Fibroblast of villous mesenchyme (primary cell): Measurements from ENCODE around the gene MACROD1. TPM values are rescaled to one million over a fixed set of nuclear protein-coding genes. Genes with fewer than 3 reads are reported as not detected.

Source experiments
- DNase-seq: peaks from one replicate; pipeline ENCODE4 v3.0.0-alpha.2; 2010; ENCODE audit warnings: low read depth
- H3K4me3 ChIP-seq: 2 replicates; pipeline ENCODE4 v1.5.1; 2011; ENCODE audit warnings: low read depth, mild to moderate bottlenecking, low read length
- CTCF ChIP-seq: IDR thresholded peaks from 2 replicates; pipeline ENCODE4 v1.5.1; 2012; ENCODE audit warnings: low read depth, mild to moderate bottlenecking, low read length; ENCODE audit not compliant: insufficient read depth
- total RNA-seq: library from RNA; depleted of rRNA; stranded (reverse); fragments of >200 nt; gene quantifications from 2 replicates; pipeline ENCODE4 v1.2.3, GENCODE V29; 2012

MACROD1 gene
- total RNA-seq, 1 donor = 8.6 TPM

- TF ChIP-seq CTCF = no peak
- no peak for DNase-seq
- H3K4me3 ChIP-seq = no peak overlapping the region
Measured at GRCh38 chr11:64092111-64092760, 73.7 kb downstream of the MACROD1 start.

- DNase-seq = peak; percentile 71
- no peak for TF ChIP-seq CTCF
- peak overlapping the region; percentile 25 for H3K4me3 ChIP-seq
Measured at GRCh38 chr11:64090806-64091516, 75.0 kb downstream of the MACROD1 start.

GRCh38 chr11:64089915-64090805, 75.8 kb downstream of the MACROD1 start:
- H3K4me3 ChIP-seq = no peak overlapping the region
- no peak for TF ChIP-seq CTCF
- peak; percentile 54 for DNase-seq

- DNase-seq = no peak
- H3K4me3 ChIP-seq = no peak overlapping the region
- TF ChIP-seq CTCF = no peak
Measured at GRCh38 chr11:64089493-64089892, 76.4 kb downstream of the MACROD1 start.

- TF ChIP-seq CTCF = no peak
- H3K4me3 ChIP-seq = no peak overlapping the region
- DNase-seq = no peak
Measured at GRCh38 chr11:64089027-64089360, 76.9 kb downstream of the MACROD1 start.

GRCh38 chr11:64088162-64089026, 77.5 kb downstream of the MACROD1 start:
- peak; percentile 18 for TF ChIP-seq CTCF
- H3K4me3 ChIP-seq = no peak overlapping the region
- DNase-seq = no peak
